HFFc6 (cell line): ENCODE measurements around the gene CABLES2. TPM values are rescaled to one million over a fixed set of nuclear protein-coding genes. Genes with fewer than 3 reads are reported as not detected.

Experiments
- DNase-seq: peaks from one replicate; pipeline ENCODE4 v3.0.0-alpha.2; 2018
- H3K27ac Mint-ChIP-seq: 2 replicates; pipeline ENCODE4 v1.8.0; 2020; ENCODE audit warnings: mild to moderate bottlenecking, mixed read lengths
- H3K27me3 Mint-ChIP-seq: 2 replicates; pipeline ENCODE4 v1.8.0; 2021; ENCODE audit warnings: mild to moderate bottlenecking, moderate library complexity, mixed read lengths; ENCODE audit not compliant: insufficient read depth
- H3K36me3 Mint-ChIP-seq: 2 replicates; pipeline ENCODE4 v1.8.0; 2021; ENCODE audit warnings: low read depth, mixed read lengths
- H3K4me1 Mint-ChIP-seq: 2 replicates; pipeline ENCODE4 v1.8.0; 2020; ENCODE audit warnings: low read depth, mixed read lengths
- H3K4me3 Mint-ChIP-seq: 2 replicates; pipeline ENCODE4 v1.8.0; 2020; ENCODE audit warnings: mild to moderate bottlenecking, moderate library complexity, mixed read lengths
- H3K9me3 Mint-ChIP-seq: 2 replicates; pipeline ENCODE4 v1.8.0; 2020; ENCODE audit warnings: mild to moderate bottlenecking, mixed read lengths
- CTCF ChIP-seq: fragments of 200-600 bp; sonication (generic); IDR thresholded peaks from 2 replicates; pipeline ENCODE4 v1.5.0; 2021; ENCODE audit warnings: antibody characterized with exemption, mild to moderate bottlenecking
- total RNA-seq, 6 experiments: library from RNA; stranded (reverse); fragmentation: NEBNext Ultra II Directional; extraction: Animal tissue kit (Norgen Biotek cat#: 25700); gene quantifications; 2 replicates in 1 of 6; 3 replicates in 5 of 6; pipeline ENCODE4 v1.2.3, GENCODE V29; 2021

The CABLES2 gene
- total RNA-seq, 6 experiments from 2014 or later: 4.9 to 7.0 (median 6.6) TPM

GRCh38 chr20:62344092-62344491, 63.0 kb downstream of the CABLES2 start:
- Mint-ChIP-seq H3K27me3 (peaks cover 15% of the 10 kb centered on the region), H3K4me3 (no peak overlapping the region), H3K36me3 (peaks cover 15% of the 10 kb centered on the region), H3K9me3 (peaks cover 11% of the 10 kb centered on the region), H3K27ac (no peak overlapping the region), H3K4me1 (no peaks in the 10 kb centered on the region)
- DNase-seq: no peak
- no peak for TF ChIP-seq CTCF

GRCh38 chr20:62342910-62343309, 64.2 kb downstream of the CABLES2 start:
- H3K27me3 Mint-ChIP-seq: peaks cover 12% of the 10 kb centered on the region
- DNase-seq: no peak
- H3K9me3 Mint-ChIP-seq: 0 out of 2 replicates have a peak, but pooled peaks cover under 1% of the 10 kb centered on the region

GRCh38 chr20:62339647-62340062, 67.4 kb downstream of the CABLES2 start:
- TF ChIP-seq CTCF: no peak
- Mint-ChIP-seq H3K4me1 (no peaks in the 10 kb centered on the region), H3K9me3 (no peaks in the 10 kb centered on the region), H3K4me3 (no peak overlapping the region), H3K36me3 (0 out of 2 replicates have a peak, but pooled peaks cover 5% of the 10 kb centered on the region), H3K27ac (no peak overlapping the region), H3K27me3 (peaks cover 14% of the 10 kb centered on the region)
- no peak for DNase-seq

More at GRCh38 chr20:62342910-62343309, 64.2 kb downstream of the CABLES2 start:
- TF ChIP-seq CTCF: no peak
- H3K4me3 Mint-ChIP-seq: no peak overlapping the region
- no peaks in the 10 kb centered on the region for H3K4me1 Mint-ChIP-seq
- no peak overlapping the region for H3K27ac Mint-ChIP-seq
- 0 out of 2 replicates have a peak, but pooled peaks cover 6% of the 10 kb centered on the region for H3K36me3 Mint-ChIP-seq

Other genes with a start within 250 kb of the CABLES2 start
- 10 to 100 TPM; 27.9 to 33.8 (median 30.2) TPM for gene MTG2, start 224.3 kb downstream of the CABLES2 start, total RNA-seq
- gene HRH3, start 187.0 kb downstream of the CABLES2 start, total RNA-seq: not detected
- 10 to 100 TPM; 32.2 to 37.6 (median 33.5) TPM for gene OSBPL2, start 168.8 kb downstream of the CABLES2 start, total RNA-seq
- 100 to 1,000 TPM; 126 to 133 (median 129) TPM for gene ADRM1, start 104.3 kb downstream of the CABLES2 start, total RNA-seq
- 1 to 10 TPM; 1.2 to 2.4 (median 1.5) TPM for gene LAMA5, start 40.0 kb downstream of the CABLES2 start, total RNA-seq
- 1,000 to 10,000 TPM; 1,061 to 1,388 (median 1,229) TPM for gene RPS21, start 20.2 kb downstream of the CABLES2 start, total RNA-seq
- not detected for gene RBBP8NL, start 20.3 kb upstream of the CABLES2 start, total RNA-seq
- gene GATA5, start 68.7 kb upstream of the CABLES2 start, total RNA-seq: not detected
- 1 to 10 TPM; 2.7 to 6.5 (median 3.4) TPM for gene SLCO4A1, start 235.2 kb upstream of the CABLES2 start, total RNA-seq